ENCODE data around the gene VEZT.
"Not testable (repeated sequence)": the region's sequence is repeated elsewhere in the genome, so short reads cannot be mapped to it uniquely, and the experiment has no call there.

VEZT gene

DNA sequence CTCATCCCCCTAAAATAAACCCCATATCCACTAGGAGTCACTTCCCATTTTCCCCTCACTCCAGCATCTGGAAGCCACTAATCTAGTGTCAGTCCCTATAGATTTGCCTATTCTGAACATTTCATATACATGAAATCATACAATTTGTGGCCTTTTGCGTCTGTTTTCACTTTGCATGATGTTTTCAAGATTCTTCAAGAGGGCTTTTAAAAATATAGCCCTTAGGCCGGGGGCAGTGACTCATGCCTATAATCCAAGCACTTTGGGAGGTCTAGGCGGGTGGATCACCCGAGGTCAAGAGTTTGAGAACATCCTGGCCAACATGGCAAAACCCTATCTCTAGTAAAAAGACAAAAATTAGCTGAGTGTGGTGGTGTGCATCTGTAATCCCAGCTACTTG, 104.7 kb downstream of the VEZT start:
- DNase-seq: no peak

GRCh38 chr12:95323212-95323611, 105.6 kb downstream of the VEZT start:
- no peak for DNase-seq

DNA sequence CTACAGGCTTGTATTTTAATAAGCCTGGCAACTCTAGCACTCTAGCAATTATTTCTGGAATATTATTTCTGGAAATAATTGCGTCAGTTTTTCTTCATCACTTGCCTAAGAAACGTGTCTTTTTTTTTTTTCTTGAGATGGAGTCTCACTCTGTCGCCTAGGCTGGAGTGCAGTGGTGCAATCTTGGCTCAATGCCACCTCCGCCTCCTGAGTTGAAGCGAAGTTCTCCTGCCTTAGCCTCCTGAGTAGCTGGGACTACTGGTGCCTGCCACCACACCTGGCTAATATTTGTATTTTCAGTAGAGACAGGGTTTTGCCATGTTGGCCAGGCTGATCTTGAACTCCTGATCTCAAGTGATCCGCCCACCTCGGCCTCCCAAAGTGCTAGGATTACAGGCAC, 106.6 kb downstream of the VEZT start:
- not testable (repeated sequence) for DNase-seq

GRCh38 chr12:95325501-95325900, 107.9 kb downstream of the VEZT start:
- DNase-seq: no peak

- no peak for DNase-seq
Measured at GRCh38 chr12:95326445-95326844, 108.8 kb downstream of the VEZT start.

- DNase-seq: no peak
Measured at GRCh38 chr12:95326855-95327254, 109.2 kb downstream of the VEZT start.

- no peak for DNase-seq
Measured at GRCh38 chr12:95328708-95329107, 111.1 kb downstream of the VEZT start.

DNA sequence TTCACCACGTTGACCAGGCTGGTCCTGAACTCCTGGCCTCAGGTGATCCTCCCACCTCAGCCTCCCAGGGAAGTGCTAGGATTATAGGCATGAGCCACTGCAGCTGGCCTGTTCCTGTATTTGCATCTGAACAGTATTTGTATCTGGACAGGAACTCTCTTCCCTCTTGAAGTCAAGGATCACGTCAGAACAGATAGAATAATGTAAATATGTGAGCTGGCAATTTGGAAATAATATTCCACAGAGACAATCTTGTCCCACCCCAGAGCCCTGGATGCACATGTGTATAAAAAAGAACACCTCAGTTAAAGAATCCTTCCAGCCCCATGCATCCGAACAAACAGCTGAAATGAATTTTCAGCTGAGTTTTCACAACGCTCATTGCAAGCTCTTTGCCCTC, 118.3 kb downstream of the VEZT start:
- no peak for DNase-seq

DNA sequence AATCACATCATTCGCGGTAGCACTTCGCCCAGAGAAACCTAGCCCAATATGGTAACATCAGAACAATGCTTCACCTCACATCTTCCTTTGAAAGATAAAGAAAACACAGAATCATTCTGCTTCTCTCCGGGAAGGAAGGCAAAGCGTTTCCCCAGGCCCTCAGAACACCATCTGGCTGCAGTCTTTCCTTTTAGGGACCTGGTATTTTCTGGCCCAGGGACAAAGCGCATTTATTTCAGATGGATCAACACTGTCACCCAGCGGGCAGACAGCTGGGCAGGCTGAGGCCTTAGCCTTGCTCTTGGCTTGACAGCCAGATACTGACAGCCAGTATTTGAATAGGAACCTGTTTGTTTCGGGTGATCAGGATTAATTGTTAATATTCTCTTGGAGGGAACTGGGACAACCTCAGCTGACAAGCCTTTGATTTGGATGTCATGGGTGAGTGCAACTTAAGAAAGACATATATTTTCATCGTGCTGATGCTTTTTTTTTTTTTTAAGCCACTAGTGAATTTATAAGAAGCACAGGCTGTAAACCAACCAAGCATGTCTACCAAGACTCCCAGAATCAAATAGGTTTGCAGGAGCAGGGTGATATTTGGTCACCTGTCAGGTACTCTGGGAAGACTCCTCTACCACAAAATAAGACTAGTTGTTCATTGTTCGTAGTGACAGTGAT, 118.9 kb downstream of the VEZT start:
- no peak for DNase-seq

DNA sequence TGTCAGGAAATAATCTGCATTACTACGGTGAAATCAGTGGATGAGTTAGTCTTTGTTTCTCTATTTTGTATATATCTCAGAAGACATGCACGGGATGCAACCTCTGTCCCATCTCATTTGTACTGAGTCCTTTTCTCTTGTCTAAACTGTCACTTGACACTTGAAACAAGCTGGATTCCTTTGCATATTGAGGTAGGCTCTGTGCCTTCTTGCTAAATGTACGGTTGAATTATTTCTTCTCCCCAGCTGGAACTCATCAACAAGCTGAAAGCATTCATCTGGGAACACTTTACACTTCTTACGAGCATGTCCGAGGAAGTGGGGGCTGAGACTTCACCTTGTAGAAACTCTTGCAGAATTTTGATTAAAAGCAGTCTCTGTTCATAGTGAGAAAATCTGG, 119.5 kb downstream of the VEZT start:
- DNase-seq: no peak

DNA sequence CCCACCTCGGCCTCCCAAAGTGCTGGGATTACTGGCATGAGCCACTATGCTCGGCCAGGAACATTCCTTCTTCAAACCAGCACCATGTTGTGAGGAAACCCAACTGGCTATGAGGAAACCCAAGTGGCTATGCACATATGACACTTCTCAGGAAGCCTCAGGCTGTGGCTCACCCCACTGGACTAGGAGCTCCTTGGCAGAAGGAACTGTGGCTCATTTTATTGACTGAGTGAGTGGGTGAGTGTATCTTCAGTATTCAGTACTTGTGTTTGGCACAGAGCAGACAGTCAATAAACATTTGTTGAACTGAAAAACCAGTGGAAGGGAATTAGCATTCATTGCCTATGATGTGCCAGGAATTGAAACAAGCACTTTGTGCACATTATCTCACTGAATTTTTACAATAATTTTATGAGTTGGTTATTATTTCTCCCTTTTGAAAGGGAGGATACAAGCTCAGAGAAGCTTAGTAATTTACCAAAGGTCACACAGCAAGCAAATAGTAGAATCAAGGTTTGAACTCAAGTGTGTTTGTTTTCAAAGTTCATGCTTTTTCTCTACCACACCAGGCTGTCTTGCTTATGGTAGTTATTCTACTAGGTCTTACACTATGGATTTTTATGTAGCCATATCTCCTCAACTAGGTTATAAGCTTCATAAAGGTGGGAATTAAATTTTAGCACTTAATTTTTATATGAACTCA, 121.6 kb downstream of the VEZT start:
- no peak for DNase-seq

DNA sequence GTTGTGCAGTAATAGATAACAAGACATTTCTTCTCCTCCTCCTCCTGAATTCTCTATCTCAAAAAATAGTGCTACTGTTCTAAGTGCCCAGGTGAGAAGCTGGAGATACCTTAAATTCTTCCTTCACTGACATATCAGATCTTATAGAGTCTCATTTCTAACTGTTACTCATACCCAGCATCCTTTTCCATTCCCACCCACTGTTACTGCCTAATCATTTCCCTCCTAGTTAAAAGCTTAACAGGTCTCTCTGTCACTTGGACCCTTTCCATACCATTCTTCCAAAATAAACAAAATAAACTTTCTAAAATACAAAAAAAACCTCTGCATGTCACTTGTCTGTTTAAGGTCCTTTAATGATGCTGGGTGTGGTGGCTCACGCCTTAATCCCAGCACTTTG, 124.4 kb downstream of the VEZT start:
- DNase-seq: no peak

- DNase-seq: no peak
Measured at GRCh38 chr12:95343461-95344230, 126.0 kb downstream of the VEZT start.

DNA sequence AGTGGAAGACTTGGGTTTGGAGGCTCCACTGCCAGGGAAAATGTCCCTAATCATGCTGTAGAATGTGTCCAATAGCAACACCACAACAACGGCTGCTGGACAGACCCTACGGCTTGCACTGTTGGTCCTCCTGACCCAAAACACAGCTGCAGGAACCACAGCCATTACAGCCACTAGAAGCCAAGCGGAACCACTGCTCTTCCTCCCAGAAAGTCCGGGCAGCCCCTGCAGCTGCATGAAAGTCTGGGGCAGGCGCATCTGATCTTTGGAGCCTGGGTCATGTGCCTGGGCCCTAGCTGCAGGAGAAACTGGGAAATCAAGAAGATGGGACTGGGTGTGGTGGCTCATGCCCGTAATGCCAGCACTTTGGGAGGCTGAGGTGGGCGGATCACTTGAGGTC, 131.7 kb downstream of the VEZT start:
- DNase-seq: no peak

GRCh38 chr12:95351748-95352147, 134.1 kb downstream of the VEZT start:
- no peak for DNase-seq
